Measurements from ENCODE around the gene SHLD3.
A peak's percentile ranks its signal among the peaks of the same experiment; 100 is the strongest.
"Not testable (repeated sequence)": the region's sequence is repeated elsewhere in the genome, so short reads cannot be mapped to it uniquely, and the experiment has no call there.

Gene SHLD3, protein sequence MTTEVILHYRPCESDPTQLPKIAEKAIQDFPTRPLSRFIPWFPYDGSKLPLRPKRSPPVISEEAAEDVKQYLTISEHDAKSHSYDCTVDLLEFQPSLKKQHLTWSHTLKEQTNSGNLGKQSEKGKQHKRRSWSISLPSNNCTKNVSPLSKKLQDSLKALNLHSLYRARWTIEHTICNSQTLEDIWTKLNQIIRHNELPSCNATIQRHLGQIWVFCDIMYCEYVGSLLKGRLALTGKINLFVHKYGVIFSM
- total RNA-seq = 12.6 to 13.4 reads per million in 2 donors

DNA sequence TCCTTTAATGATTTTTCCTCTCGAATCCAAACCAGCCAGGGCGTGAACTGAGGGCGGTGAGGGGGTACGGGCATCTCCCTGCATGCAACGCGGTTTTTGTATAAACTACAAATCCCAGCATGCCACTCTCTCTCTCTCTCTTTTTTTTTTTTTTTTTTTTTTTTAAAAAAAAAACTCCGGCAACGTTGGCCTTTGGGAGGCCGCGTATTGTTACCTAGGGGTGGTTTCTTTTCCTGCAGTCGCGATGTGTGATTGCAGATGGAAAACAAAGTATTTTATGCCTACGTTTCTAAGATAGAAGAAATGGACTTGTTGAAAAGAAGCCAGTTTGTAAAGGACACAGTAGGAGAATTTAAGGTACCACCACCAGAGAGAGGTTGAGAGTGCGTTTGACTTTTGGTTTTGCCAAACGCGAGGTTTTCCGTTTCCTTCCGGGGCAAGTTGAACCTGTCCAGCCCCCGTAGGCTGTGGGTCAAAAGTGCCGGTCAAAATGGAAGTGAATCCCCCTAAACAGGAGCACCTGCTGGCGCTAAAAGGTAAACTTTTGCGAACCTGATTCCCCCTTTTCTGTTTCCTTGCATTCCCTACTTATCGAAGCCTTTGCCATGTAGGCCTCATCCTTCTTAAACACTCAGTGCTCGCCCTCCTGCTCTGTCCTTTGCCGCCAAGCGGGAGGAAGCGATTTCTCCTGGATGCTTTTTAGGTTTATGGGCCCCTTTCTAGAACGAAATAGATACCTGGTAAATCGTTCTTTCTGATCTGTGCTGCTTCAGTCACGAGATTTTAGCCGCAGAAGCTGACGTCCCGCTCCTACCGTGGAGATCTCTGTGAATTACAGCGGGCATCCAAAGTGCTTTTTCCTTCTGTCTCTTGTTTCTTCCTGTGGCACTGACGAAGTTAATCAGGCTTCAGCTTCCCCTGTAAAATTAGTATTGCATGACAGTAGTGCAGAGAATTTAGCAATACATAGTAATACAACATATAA lies at the start of gene SHLD3, which contains the start of gene TRAPPC13:
Gene SHLD3 (plus strand): TSS at position 457 of the 985 bp plus-strand sequence. CDS start 4,561 bp downstream, outside the sequence.
Gene TRAPPC13 (plus strand): TSS at position 457 of the 985 bp plus-strand sequence. CDS start 34 bp downstream, at position 491.
- no peak for DNase-seq

DNA sequence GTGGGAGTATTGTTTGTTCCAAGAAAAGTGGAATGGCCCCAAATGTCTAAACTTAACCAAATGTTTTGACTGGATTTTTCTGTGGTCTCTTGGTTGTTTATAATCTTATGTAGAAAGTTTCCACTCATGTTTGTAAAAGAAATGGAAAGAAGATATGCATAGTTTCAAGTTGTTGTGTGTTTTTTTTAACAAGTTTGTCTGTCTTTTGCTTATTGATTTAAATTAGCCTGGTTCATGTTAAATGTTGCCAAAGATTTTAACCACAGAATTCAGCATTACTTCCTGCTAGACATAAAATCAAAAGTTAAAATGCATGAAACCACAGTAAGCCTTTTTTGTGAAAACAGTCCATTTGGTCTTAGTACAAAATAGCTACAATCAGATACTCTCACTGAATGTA lies 47.7 kb upstream of the SHLD3 start:
- no peak for DNase-seq

DNA sequence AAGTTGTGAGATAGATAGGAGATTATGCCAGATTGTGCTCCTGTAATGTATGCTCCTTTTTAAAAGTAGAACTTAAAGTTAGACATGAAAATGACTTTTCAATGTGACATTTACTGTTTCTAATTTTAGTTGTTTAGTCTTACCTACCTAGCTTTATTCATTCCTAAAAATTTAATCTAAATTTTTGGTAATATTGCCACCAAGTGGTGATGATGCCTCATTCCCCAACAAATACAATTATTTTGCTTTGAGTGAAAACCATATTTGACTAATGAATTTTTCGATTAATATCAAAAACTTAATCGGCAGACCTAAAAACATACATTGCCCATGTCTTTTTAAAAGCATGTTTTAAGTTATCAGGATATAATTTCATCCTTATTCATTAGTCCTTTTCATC lies 36.1 kb upstream of the SHLD3 start:
- no peak for DNase-seq

GRCh38 chr5:65601761-65602160 lies 23.1 kb upstream of the SHLD3 start:
- not testable (repeated sequence) for DNase-seq

- DNase-seq = no peak
Measured at GRCh38 chr5:65611524-65611923, 13.3 kb upstream of the SHLD3 start.

GRCh38 chr5:65612298-65612907 lies 12.4 kb upstream of the SHLD3 start:
- no peak for DNase-seq

DNA sequence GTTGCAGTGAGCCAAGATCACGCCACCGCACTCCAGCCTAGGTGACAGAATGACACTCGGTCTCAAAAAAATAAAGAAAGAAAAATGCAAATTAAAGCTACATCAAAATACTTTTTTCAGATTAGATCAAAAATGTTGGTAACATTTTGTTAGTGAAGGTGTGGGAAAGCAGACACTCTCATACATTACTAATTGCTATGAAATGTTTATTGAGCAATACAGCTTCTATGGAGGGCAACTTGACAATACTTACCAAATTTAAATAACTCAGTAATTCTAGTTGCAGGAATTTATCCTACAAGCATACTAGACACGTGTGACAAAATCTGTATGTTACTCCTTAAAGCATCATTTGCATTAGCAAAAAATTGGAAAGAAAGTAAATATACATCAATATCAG lies 4.8 kb upstream of the SHLD3 start:
- DNase-seq = no peak

DNA sequence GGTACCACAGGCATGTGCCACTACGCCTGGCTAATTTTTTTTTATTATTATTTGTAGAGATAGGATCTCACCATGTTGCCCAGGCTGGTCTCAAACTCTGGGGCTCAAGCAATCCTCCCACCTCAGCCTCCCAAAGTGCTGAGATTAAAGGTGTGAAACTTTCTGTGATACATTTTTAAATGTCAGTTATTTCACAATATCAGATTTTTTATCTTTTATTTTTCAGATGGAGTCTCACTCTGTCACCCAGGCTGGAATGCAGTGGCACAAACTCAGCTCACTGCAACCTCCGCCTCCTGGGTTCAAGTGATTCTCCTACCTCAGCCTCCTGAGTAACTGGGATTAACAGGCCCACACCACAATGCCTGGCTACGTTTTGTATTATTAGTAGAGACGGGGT lies 2.9 kb upstream of the SHLD3 start:
- not testable (repeated sequence) for DNase-seq

- no peak for DNase-seq
Measured at GRCh38 chr5:65623482-65623881, 1.3 kb upstream of the SHLD3 start.

GRCh38 chr5:65624025-65624570 lies 729 bp upstream of the SHLD3 start, which contains the start of gene TRIM23:
TSS of gene TRIM23 (minus strand) at chr5:65624333. CDS start at chr5:65624274, 59 bp downstream.
- DNase-seq = peak; percentile 81

DNA sequence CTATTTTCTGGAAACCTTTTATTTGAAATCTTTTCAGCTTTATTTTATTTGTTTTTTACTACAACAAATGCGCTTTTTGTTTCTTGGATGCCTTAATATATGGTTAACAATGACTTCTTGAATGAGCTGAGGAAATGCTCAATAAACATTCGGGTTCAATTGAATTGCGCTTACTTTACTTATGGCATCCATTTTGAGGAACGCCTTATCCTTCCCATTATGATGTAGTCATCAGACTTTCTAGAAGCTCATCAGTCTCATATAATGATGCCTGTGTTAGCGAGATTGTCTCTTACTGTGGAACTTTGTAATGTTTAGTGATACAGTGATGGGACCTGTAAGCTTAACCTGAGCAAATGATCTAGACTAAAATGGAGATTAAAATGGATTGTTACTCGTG lies 916 bp downstream of the SHLD3 start:
- no peak for DNase-seq

DNA sequence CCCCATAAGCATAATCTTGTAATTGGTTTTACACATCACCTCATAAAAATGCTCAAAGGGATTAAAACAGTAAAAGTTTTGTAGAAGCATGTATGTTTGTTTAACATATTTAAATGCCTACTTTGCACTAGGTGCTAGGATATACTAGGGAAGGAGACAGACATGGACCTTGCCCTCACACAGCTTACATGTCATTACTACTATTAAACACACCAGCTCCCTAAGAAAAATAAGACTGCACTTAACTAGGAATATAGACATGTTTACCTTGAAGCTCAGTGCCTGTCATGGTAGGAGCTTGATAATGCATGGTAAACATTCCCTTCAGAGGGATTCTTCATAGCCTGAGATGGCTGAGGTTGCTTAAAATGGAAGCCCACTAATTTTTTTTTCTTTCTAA lies 6.2 kb downstream of the SHLD3 start:
- DNase-seq = no peak

- DNase-seq = no peak
Measured at GRCh38 chr5:65640240-65640639, 15.4 kb downstream of the SHLD3 start.

GRCh38 chr5:65646938-65647337 lies 22.1 kb downstream of the SHLD3 start:
- no peak for DNase-seq

GRCh38 chr5:65647941-65648340 lies 23.1 kb downstream of the SHLD3 start:
- no peak for DNase-seq

DNA sequence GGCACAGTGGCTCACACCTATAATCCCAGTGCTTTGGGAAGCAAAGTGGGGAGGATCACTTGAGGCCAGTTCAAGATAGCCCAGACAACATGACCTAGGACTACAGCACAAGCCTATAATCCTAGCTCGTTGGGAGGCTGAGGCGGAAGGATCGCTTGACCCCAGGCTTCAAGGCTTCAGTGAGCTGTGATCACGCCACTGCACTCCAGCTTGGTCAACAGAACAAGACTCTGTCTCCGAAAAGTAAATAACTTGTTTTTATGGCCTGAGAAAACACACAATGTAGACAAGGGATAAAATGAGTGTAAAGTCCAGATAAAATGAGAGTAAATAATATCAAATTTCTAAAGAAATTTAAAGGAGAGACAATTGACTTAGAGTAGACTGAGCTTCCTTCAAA lies 26.3 kb downstream of the SHLD3 start:
- DNase-seq = no peak

DNA sequence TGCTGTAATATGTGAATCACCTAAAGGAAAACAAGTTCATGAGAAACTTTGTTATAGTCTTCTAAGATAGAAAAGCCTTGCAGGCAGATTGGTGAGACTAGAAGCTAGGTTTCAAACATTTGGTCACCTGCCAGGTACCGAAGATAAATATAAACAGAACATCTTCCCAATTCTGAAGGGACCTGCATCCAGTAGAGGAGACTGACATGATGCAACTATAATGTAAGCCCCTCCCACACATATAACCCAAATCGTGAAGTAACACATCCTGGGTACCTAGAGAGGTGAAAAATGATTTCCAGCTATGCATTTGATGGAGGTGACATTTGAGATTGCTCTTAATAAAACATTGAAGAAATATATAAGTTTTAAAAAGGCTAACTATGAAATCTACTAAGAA lies 29.9 kb downstream of the SHLD3 start:
- no peak for DNase-seq

GRCh38 chr5:65663804-65664521 lies 39.1 kb downstream of the SHLD3 start:
- no peak for DNase-seq

DNA sequence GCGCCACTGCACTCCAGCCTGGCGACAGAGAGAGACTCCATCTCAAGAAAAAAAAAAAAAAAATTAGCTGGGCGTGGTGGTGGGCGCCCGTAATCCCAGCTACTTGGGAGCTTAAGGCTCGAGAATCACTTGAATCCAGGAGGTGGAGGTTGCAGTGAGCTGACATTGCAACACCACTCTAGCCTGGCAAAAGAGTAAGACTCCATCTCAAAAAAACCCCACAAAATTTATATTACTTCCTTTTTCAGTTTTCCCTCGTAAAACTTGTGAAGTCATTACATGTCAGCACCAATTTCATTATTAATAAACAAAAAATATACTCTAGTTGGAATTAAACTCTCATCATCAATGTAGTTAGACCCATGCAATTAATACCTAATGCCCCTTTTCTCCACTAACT lies 43.9 kb downstream of the SHLD3 start:
- DNase-seq = no peak

DNA sequence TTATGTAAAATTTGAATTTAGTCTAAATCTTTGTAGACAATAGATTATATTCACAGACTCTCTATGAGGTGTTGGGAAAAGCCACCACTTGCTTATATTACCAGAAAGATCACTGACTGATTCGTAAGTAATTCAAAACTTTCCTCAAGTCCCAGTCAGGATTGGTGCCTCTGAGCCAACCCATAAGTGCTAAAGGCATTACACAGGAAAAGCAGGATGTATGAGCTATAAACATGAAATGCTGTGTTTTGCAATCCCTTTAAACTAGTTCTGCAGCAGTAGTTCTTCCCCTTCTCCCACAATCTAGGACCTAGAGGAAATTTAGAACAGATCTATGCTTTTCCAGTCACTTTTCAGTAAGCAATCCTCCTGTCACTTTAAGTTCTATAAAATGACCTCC lies 48.0 kb downstream of the SHLD3 start:
- no peak for DNase-seq

GRCh38 chr5:65674749-65675148 lies 49.9 kb downstream of the SHLD3 start:
- no peak for DNase-seq

- not testable (repeated sequence) for DNase-seq
Measured at GRCh38 chr5:65676056-65676455, 51.2 kb downstream of the SHLD3 start.

Measured in activated gamma-delta T cell (primary cell).